AG09309 (cell line): ENCODE results near the gene DLG3.
"Not testable (repeated sequence)": the region's sequence is repeated elsewhere in the genome, so short reads cannot be mapped to it uniquely, and the experiment has no call there.

Source experiments
- DNase-seq: peaks from one replicate; pipeline ENCODE4 v3.0.0-alpha.2; 2010; ENCODE audit warnings: low read depth
- H3K4me3 ChIP-seq: 2 replicates; pipeline ENCODE4 v1.5.1; 2011; ENCODE audit warnings: mild to moderate bottlenecking, low read depth, low read length, moderate library complexity; ENCODE audit not compliant: control insufficient read depth
- TF ChIP-seq, protein P1 (sequence below): IDR thresholded peaks from 2 replicates; pipeline ENCODE4 v1.5.1; 2011; ENCODE audit warnings: mild to moderate bottlenecking, low read depth, low read length, inconsistent platforms; ENCODE audit not compliant: insufficient read depth, control insufficient read depth; ENCODE audit errors: missing control alignments

The DLG3 gene

DNA sequence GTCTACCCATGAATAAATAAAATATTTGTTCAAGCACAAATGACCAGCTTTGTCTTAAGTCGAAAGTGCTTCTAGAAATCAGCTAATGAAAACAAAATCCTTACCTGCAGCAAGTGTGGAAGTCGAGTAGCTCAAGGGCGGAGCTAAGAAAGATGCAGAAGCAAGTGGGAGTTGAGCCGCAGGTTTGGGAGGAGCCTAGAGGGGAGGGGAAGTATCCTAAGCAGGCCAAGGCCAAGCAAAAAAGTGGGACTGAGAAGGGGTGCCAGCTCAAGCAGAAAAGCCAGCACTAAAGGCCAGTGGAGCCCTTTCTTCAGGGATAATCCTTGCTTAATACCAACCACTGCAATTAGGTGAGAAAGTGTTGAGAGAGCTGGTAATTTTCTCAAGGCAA lies 60.8 kb downstream of the DLG3 start:
- TF ChIP-seq, protein P1, sequence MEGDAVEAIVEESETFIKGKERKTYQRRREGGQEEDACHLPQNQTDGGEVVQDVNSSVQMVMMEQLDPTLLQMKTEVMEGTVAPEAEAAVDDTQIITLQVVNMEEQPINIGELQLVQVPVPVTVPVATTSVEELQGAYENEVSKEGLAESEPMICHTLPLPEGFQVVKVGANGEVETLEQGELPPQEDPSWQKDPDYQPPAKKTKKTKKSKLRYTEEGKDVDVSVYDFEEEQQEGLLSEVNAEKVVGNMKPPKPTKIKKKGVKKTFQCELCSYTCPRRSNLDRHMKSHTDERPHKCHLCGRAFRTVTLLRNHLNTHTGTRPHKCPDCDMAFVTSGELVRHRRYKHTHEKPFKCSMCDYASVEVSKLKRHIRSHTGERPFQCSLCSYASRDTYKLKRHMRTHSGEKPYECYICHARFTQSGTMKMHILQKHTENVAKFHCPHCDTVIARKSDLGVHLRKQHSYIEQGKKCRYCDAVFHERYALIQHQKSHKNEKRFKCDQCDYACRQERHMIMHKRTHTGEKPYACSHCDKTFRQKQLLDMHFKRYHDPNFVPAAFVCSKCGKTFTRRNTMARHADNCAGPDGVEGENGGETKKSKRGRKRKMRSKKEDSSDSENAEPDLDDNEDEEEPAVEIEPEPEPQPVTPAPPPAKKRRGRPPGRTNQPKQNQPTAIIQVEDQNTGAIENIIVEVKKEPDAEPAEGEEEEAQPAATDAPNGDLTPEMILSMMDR = no peak
- H3K4me3 ChIP-seq = no peak overlapping the region
- DNase-seq = no peak

DNA sequence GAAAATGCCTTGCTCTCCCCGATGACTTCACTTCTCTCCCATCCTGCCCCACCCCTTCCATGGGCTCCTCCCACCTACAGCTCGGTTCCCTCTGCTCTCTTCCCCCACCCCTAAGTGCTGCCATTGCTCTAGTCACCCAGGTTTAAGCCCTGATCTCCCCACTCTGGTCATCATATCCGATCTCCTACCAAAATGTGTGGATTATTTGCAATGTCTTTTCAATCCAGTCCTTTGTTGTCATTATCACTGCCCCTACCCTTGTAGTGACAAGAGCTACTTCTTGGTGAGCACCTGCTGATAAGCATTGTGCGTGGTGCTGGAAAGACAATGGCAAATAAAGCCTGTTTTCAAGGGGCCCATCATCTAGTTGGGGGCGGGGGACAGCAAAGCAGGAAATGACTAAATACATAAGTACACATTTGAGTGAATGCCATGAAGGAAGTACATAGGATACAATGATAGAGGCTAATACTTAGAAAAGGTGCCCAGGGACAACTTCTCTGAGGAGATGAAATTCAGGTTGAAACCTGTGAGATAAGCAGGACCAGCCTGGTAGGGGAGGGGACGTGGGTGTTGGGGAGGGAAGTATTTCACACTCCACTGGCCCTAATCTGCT lies 63.8 kb downstream of the DLG3 start:
- TF ChIP-seq, protein P1 = no peak
- no peak for DNase-seq
- H3K4me3 ChIP-seq = no peak overlapping the region

DNA sequence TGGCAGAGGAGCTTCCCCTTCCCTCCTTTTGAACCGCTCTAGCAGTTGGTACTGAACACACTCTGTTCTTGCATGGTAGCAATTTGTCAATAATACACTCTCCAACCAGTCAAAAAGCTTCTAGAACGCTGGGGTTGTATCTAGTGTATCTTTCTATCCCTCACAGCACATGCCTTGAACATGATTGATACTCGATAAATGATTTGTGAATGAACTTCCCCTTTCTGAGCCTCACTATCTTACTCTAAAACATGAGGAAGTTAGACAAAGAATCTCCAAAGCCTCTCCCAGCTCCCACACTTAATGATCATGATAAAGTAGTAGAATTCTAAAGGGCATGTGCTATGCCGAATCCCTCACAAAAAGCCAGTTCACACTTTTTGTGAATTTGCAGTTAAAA lies 64.4 kb downstream of the DLG3 start:
- TF ChIP-seq, protein P1 = no peak
- no peak overlapping the region for H3K4me3 ChIP-seq
- no peak for DNase-seq

DNA sequence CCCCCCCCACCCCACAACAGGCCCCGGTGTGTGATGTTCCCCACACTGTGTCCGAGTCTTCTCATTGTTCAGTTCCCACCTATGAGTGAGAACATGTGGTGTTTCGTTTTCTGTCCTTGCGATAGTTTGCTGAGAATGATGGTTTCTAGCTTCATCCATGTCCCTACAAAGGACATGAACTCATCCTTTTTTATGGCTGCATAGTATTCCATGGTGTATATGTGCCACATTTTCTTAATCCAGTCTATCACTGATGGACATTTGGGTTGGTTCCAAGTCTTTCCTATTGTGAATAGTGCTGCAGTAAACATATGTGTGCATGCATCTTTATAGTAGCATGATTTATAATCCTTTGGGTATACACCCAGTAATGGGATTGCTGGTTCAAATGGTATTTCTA lies 70.6 kb downstream of the DLG3 start:
- not testable (repeated sequence) for DNase-seq, H3K4me3 ChIP-seq

DNA sequence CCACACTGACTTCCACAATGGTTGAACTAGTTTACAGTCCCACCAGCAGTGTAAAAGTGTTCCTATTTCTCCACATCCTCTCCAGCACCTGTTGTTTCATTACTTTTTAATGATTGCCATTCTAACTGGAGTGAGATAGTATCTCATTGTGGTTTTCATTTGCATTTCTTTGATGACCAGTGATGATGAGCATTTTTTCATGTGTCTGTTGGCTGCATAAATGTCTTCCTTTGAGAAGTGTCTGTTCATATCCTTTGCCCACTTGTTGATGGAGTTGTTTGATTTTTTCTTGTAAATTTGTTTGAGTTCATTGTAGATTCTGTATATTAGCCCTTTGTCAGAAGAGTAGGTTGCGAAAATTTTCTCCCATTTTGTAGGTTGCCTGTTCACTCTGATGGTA lies 71.1 kb downstream of the DLG3 start:
- not testable (repeated sequence) for H3K4me3 ChIP-seq, DNase-seq

DNA sequence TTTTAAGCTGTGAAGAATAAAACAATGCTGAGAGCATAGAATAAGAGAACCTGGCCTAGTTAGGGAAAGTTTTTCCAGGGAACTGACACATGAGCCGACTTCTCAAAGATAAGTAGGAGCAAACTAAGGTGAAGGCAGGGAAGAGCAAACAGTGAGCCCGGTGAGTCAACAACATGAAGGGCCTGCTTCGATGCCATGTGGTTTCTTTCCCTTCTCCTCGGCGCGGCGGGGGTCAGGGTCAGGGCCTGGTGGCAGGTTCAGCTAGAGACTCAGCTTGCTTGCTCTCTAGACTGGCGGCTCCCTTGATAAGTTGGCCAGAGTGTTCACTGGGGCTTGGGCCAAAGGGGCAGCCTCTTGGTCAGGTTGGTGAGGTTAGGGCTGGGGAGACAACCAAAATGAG lies 81.1 kb downstream of the DLG3 start:
- H3K4me3 ChIP-seq = no peak overlapping the region
- TF ChIP-seq, protein P1 = no peak
- DNase-seq = no peak

DNA sequence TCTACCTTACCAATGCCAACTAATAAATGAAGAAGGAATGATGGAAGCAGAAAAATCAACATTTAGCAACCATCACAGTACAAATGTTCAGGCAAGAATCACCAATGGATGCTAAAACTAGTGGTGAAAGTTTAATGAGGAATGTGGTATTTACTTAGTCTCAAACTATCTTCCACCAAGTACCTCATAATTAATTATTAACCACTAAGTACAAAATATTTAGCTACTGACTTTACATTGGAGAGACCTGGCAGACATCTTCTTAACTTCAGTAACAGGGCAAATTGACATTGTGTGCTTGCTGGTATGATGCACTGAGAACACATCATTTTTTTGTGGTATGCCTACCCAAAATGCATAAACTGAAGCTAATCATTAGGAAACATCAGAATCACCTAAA lies 82.4 kb downstream of the DLG3 start:
- TF ChIP-seq, protein P1 = no peak
- no peak for DNase-seq
- no peak overlapping the region for H3K4me3 ChIP-seq

DNA sequence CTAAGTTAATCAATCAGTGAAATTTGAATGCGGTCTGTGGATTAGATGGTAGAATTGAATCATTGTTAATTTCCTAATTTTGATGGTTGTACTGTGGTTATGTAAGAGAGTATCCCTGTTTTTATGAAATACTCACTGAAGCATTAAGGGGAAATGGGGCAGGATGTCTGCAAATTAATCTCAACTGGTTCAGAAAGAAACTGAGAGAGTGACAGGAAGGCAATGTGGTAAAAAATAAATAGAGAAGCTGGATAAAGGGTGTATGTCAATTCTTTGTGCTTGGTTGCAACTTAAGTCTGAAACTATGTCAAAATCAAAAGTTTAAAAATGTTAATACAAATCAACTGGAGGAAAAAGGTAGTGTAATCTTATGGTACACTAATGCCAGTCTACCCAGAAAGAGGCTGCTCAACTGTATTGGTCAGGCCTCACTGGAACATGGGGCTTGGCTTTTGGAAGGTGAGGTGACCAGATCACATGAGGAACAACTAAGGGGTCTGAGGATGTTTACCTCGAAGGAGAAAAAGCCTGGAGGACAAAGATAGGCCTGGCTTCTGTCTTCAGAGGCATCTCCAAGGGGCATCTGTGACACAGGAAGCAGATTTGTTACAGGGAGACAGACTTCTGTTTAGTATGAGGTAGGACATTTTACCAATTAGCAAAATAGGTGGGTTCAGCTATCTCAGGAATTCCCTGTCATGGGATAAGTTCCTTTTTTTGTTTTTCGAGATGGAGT lies 83.1 kb downstream of the DLG3 start:
- no peak overlapping the region for H3K4me3 ChIP-seq
- no peak for DNase-seq
- TF ChIP-seq, protein P1 = no peak
